Heart left ventricle (tissue), 16 donors: ENCODE measurements around the gene HEPHL1. TPM values are rescaled to one million over a fixed set of nuclear protein-coding genes. Genes with fewer than 3 reads are reported as not detected.

Source experiments
- ATAC-seq, 4 donors: fragments of 200-7000 bp; cut with Tn5 transposase; one replicate each; pipeline ENCODE4 v1.9.1; 2020 to 2022; ENCODE audit warnings: moderate library complexity in 4 of 4, mild to moderate bottlenecking in 3 of 4, moderate number of reproducible peaks in 1 of 4
- DNase-seq, 5 donors: peaks; one replicate each; pipeline ENCODE4 v3.0.0-alpha.2; 2020
- H3K27ac ChIP-seq, 12 donors: fragments of 200-600 bp; sonication (generic) in 4 of 12; one replicate each; pipeline versions ENCODE4 v1.5.0 to v1.8.0; 2016 to 2022; ENCODE audit warnings: mild to moderate bottlenecking in 2 of 12
- H3K27me3 ChIP-seq, 9 donors: fragments of 200-600 bp; sonication (generic) in 2 of 9; one replicate each; pipeline versions ENCODE4 v1.5.1 to v1.8.0; 2016 to 2022; ENCODE audit warnings: mild to moderate bottlenecking in 3 of 9
- H3K36me3 ChIP-seq, 9 donors: fragments of 200-600 bp; sonication (generic) in 2 of 9; one replicate each; pipeline versions ENCODE4 v1.5.0 to v1.8.0; 2018 to 2022; ENCODE audit warnings: mild to moderate bottlenecking in 2 of 9
- H3K4me1 ChIP-seq, 12 donors: fragments of 200-600 bp; sonication (generic) in 4 of 12; one replicate each; pipeline versions ENCODE4 v1.5.0 to v1.8.0; 2016 to 2022; ENCODE audit warnings: mild to moderate bottlenecking in 3 of 12
- H3K4me3 ChIP-seq, 12 donors: fragments of 200-600 bp; sonication (generic) in 4 of 12; one replicate each; pipeline versions ENCODE4 v1.5.0 to v1.8.0; 2017 to 2022; ENCODE audit warnings: mild to moderate bottlenecking in 9 of 12, moderate library complexity in 4 of 12
- H3K9me3 ChIP-seq, 12 donors: fragments of 200-600 bp; sonication (generic) in 4 of 12; one replicate each; pipeline versions ENCODE4 v1.5.0 to v1.8.0; 2016 to 2022; ENCODE audit warnings: mild to moderate bottlenecking in 1 of 12
- CTCF ChIP-seq, 12 donors: fragments of 200-600 bp; sonication (generic) in 4 of 12; IDR thresholded peaks; one replicate each; pipeline versions ENCODE4 v1.5.0 to v1.8.0; 2018 to 2022; ENCODE audit warnings: antibody characterized with exemption in 12 of 12, mild to moderate bottlenecking in 5 of 12
- POLR2A ChIP-seq, 2 donors: fragments of 450-650 bp; IDR thresholded peaks; one replicate each; pipeline ENCODE4 v1.6.1; 2017; ENCODE audit warnings: antibody characterized with exemption in 2 of 2, mild to moderate bottlenecking in 2 of 2, moderate library complexity in 2 of 2
- WGBS, 4 donors: extraction: QIAGEN DNeasy Blood & Tissue Kit in 2 of 4; methylation state at CpG; one replicate each; pipeline versions ENCODE4 v1.1.5 to v1.1.7; 2013 to 2018; 5-methylcytosine and 5-hydroxymethylcytosine counted together
- intact Hi-C, 10 donors: fragments of 100-400 bp; cut with DNase I; formaldehyde crosslinking; loops; one replicate each; pipeline versions ENCODE4 v1.11.1 to v1.14.2; 2022
- polyA plus RNA-seq, 2 donors: library from polyadenylated mRNA; stranded (reverse); fragments of 200-250 nt; gene quantifications; one replicate each; pipeline ENCODE4 v1.2.3, GENCODE V29; 2013
- total RNA-seq, 9 donors: library from RNA; depleted of rRNA in 2 of 9; stranded (reverse); fragments of >200 nt in 2 of 9; fragmentation: NEBNext Ultra II Directional in 3 of 9; extraction: Animal tissue kit (Norgen Biotek cat#: 25700) in 3 of 9; gene quantifications; one replicate each; pipeline versions ENCODE4 v1.1.0 to v1.2.4, GENCODE V29; 2016 to 2023
- donor health status: ischemic (EF 13 %, LVEDD 7.1; RV severe dilation, severe dysfunction).
- donor health status: healthy with polysubstance abuse.
- donor health status: DM: no; HTN: yes; CAD: no.
- donor health status: DM: no; HTN: no; CAD: no.
- donor health status: ischemic (EF 25% LVEDD 6.9; RV normal size, moderate dysfunction).
- donor health status: ischemic (EF 25% LVEDD 5.7; RV mildly dilated, moderate dysfunction).
- donor health status: healthy.
- donor health status: DM: yes; HTN: yes; CAD: no.
- donor health status: ischemic (EF 35%, LVEDD 5.7; RV mildly dilated, moderate dysfunction).
- donor health status: nonischemic (EF 11% LVEDD 7.7; RV severe dilation, severe dysfunction).
- donor health status: DM: yes; HTN: yes; CAD: no.
- donor health status: PGD.
- donor health status: ischemic (EF 29% LVEDD 5.4; RV normal size, mild dysfunction).
- donor health status: nonischemic (EF 23%, LVEDD 6.1; RV moderate dilation, normal function).

HEPHL1 gene
- total and polyA plus RNA-seq, 11 donors = 0.07 TPM; not detected in 10

- H3K27ac ChIP-seq = no peak overlapping the region
- H3K36me3 ChIP-seq = no peaks in the 10 kb centered on the region
- peaks cover 0 to 5% (median 0%) of the 10 kb centered on the region in 12 donors for H3K9me3 ChIP-seq
- no peaks in the 10 kb centered on the region for H3K4me1 ChIP-seq
- no peak for ATAC-seq
- intact Hi-C loops = no loop called here
- no peak for DNase-seq
- 40 to 68% (median 50%) methylated on average over 3 of the region's 3 CpGs for whole genome bisulfite sequencing, 4 donors
- H3K27me3 ChIP-seq = no peaks in the 10 kb centered on the region
- H3K4me3 ChIP-seq = no peak overlapping the region
- TF ChIP-seq POLR2A (IDR thresholded peaks at IDR 0.05) (no peak), CTCF (IDR thresholded peaks at IDR 0.05) (no peak)
Measured at GRCh38 chr11:93983542-93984195, 37.5 kb upstream of the HEPHL1 start.

GRCh38 chr11:93984196-93984567 is 37.0 kb upstream of the HEPHL1 start:
- peaks cover 0 to 5% (median 0%) of the 10 kb centered on the region in 12 donors for H3K9me3 ChIP-seq
- H3K27me3 ChIP-seq = no peaks in the 10 kb centered on the region
- intact Hi-C loops = no loop called here
- no peak for DNase-seq
- H3K36me3 ChIP-seq = no peaks in the 10 kb centered on the region
- H3K4me3 ChIP-seq = no peak overlapping the region
- no peak overlapping the region for H3K27ac ChIP-seq
- TF ChIP-seq POLR2A (IDR thresholded peaks at IDR 0.05) (no peak), CTCF (IDR thresholded peaks at IDR 0.05) (no peak)
- ATAC-seq = no peak
- 33 to 82% (median 77%) methylated on average over 1 of the region's 1 CpG for WGBS, 4 donors
- H3K4me1 ChIP-seq = no peaks in the 10 kb centered on the region

GRCh38 chr11:93984936-93985335 is 36.2 kb upstream of the HEPHL1 start:
- no peak overlapping the region for H3K4me3 ChIP-seq
- DNase-seq = no peak
- H3K4me1 ChIP-seq = no peaks in the 10 kb centered on the region
- 33 to 53% (median 35%) methylated on average over 2 of the region's 2 CpGs for WGBS, 4 donors
- H3K36me3 ChIP-seq = no peaks in the 10 kb centered on the region
- no peak for ATAC-seq
- H3K9me3 ChIP-seq = no peaks in the 10 kb centered on the region
- no peaks in the 10 kb centered on the region for H3K27me3 ChIP-seq
- intact Hi-C loops = no loop called here
- TF ChIP-seq POLR2A (IDR thresholded peaks at IDR 0.05) (no peak), CTCF (IDR thresholded peaks at IDR 0.05) (no peak)
- H3K27ac ChIP-seq = no peak overlapping the region

GRCh38 chr11:93986716-93987115 is 34.4 kb upstream of the HEPHL1 start:
- Histone ChIP-seq H3K27me3 (no peaks in the 10 kb centered on the region), H3K4me3 (no peak overlapping the region), H3K4me1 (no peaks in the 10 kb centered on the region), H3K9me3 (no peaks in the 10 kb centered on the region), H3K27ac (no peak overlapping the region), H3K36me3 (no peaks in the 10 kb centered on the region)
- TF ChIP-seq CTCF (IDR thresholded peaks at IDR 0.05) (no peak), POLR2A (IDR thresholded peaks at IDR 0.05) (no peak)
- ATAC-seq = no peak
- intact Hi-C loops = no loop called here
- 56 to 75% (median 62%) methylated on average over 3 of the region's 3 CpGs for WGBS, 4 donors
- DNase-seq = no peak
